ENCODE data around the gene TDRD3.
A peak's percentile ranks its signal among the peaks of the same experiment; 100 is the strongest.

Gene TDRD3

DNA sequence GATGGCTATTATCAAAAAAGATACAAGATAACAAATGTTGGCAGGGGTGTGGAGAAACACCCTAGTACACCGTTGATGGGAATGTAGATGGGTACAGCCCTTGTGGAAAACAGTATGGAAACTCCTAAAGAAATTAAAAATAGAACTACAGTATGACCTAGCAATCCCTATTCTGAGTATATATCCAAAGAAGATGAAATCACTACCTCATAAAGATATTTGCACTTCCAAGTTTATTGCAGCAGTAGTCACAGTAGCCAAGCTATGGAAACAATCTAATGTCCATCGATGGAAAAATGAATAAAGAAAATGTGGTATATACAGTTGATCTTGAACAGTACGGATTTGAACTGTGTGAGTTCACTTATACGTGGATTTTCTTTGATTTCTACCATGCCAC, 28.3 kb downstream of the TDRD3 start:
- in situ Hi-C loops (cut with MboI; ENCODE audit: low pct_unique_long_range_greater_than_20kb, low sequenced_read_pairs, unreplicated experiment), result loop anchor here (25.0 kb wide), 1 partner anchor 738 kb away; no protein-coding TSS in a partner anchor
- TF ChIP-seq, protein P1, sequence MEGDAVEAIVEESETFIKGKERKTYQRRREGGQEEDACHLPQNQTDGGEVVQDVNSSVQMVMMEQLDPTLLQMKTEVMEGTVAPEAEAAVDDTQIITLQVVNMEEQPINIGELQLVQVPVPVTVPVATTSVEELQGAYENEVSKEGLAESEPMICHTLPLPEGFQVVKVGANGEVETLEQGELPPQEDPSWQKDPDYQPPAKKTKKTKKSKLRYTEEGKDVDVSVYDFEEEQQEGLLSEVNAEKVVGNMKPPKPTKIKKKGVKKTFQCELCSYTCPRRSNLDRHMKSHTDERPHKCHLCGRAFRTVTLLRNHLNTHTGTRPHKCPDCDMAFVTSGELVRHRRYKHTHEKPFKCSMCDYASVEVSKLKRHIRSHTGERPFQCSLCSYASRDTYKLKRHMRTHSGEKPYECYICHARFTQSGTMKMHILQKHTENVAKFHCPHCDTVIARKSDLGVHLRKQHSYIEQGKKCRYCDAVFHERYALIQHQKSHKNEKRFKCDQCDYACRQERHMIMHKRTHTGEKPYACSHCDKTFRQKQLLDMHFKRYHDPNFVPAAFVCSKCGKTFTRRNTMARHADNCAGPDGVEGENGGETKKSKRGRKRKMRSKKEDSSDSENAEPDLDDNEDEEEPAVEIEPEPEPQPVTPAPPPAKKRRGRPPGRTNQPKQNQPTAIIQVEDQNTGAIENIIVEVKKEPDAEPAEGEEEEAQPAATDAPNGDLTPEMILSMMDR (IDR thresholded peaks at IDR 0.05; ENCODE audit: extremely low read depth, insufficient read depth, missing control alignments), result no peak
- DNase-seq (ENCODE audit: low spot score), result no peak

DNA sequence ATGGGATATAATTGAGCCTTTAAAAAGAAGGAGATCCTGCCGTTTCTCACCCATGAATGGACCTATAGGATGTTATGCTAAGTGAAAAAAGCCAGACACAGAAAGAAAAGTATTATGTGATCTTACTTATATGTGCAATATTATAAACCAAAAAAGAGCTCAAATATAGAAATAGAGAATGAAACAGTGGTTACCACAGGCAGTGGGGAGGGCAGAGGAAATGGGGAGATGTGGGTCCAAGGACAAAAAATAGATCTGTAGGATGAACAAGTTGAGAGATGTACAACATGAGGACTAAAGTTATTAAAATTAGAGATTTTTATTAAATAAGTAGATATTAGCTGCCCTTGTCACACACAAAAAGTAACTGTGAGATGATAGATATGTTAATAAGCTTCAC, 29.1 kb downstream of the TDRD3 start:
- in situ Hi-C loops (cut with MboI; ENCODE audit: low pct_unique_long_range_greater_than_20kb, low sequenced_read_pairs, unreplicated experiment), result loop anchor here (25.0 kb wide), 1 partner anchor 739 kb away; no protein-coding TSS in a partner anchor
- TF ChIP-seq, protein P1 (IDR thresholded peaks at IDR 0.05; ENCODE audit: extremely low read depth, insufficient read depth, missing control alignments), result no peak
- DNase-seq (ENCODE audit: low spot score), result no peak

DNA sequence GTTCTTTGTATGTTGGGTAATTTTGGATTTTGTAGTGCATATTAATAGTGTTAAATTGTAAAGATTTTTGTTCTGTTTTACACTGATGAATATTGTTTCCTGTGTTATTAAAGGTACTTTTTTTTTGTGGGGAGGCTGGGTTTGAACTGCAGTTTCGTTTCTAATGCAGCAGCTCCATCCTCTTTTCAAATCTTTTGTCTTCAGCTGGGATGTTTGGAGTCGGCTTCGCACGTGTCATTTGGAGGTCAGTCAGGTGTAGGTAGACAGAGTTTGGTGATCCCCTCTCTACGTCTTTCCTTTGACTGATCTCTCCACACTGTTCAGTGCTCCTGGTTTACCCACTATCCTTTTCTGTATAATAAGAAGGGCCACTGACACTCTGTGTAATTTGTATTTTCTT, 30.3 kb downstream of the TDRD3 start:
- in situ Hi-C loops (cut with MboI; ENCODE audit: low pct_unique_long_range_greater_than_20kb, low sequenced_read_pairs, unreplicated experiment), result loop anchor here (25.0 kb wide), 1 partner anchor 740 kb away; no protein-coding TSS in a partner anchor
- TF ChIP-seq, protein P1 (IDR thresholded peaks at IDR 0.05; ENCODE audit: extremely low read depth, insufficient read depth, missing control alignments), result no peak
- DNase-seq (ENCODE audit: low spot score), result no peak

- no peak for DNase-seq (ENCODE audit: low spot score)
- TF ChIP-seq, protein P1 (IDR thresholded peaks at IDR 0.05; ENCODE audit: extremely low read depth, insufficient read depth, missing control alignments), result peak; percentile 75
- in situ Hi-C loops (cut with MboI; ENCODE audit: low pct_unique_long_range_greater_than_20kb, low sequenced_read_pairs, unreplicated experiment), result loop anchor here (25.0 kb wide), 1 partner anchor 744 kb away; no protein-coding TSS in a partner anchor
Measured at GRCh38 chr13:60431108-60431700, 34.2 kb downstream of the TDRD3 start.

GRCh38 chr13:60433505-60433904, 36.5 kb downstream of the TDRD3 start:
- in situ Hi-C loops (cut with MboI; ENCODE audit: low pct_unique_long_range_greater_than_20kb, low sequenced_read_pairs, unreplicated experiment), result loop anchor here (25.0 kb wide), 1 partner anchor 746 kb away; no protein-coding TSS in a partner anchor

GRCh38 chr13:60435762-60436374, 38.8 kb downstream of the TDRD3 start:
- in situ Hi-C loops (cut with MboI; ENCODE audit: low pct_unique_long_range_greater_than_20kb, low sequenced_read_pairs, unreplicated experiment), result loop anchor here (25.0 kb wide), 1 partner anchor 749 kb away; no protein-coding TSS in a partner anchor
- TF ChIP-seq, protein P1 (IDR thresholded peaks at IDR 0.05; ENCODE audit: extremely low read depth, insufficient read depth, missing control alignments), result no peak
- no peak for DNase-seq (ENCODE audit: low spot score)

More at GRCh38 chr13:60433505-60433904, 36.5 kb downstream of the TDRD3 start:
- TF ChIP-seq, protein P1 (IDR thresholded peaks at IDR 0.05; ENCODE audit: extremely low read depth, insufficient read depth, missing control alignments), result no peak
- DNase-seq (ENCODE audit: low spot score), result no peak

Data from GM13977 (cell line).